ENCODE results near the gene POLD4. TPM values are rescaled to one million over a fixed set of nuclear protein-coding genes. Genes with fewer than 3 reads are reported as not detected.

POLD4 gene
- total and polyA plus RNA-seq, 2 donors (not counting 3 experiments of a cell fraction or from before 2014, with no cell fraction given): 50.1 to 204 TPM

GRCh38 chr11:67314218-67314617, 39.1 kb downstream of the POLD4 start:
- ChIA-PET POLR2A (interaction anchor here (1.5 kb wide), 1 partner anchor 11 kb away, joined by 6 read pairs; the partner anchor contains the start of gene SSH3), CTCF (interaction anchor here (1.1 to 1.7 kb wide), 4 partner anchors 25 to 60 kb away, joined by 3 to 5 read pairs (median 4); partner anchors contain the start of gene ANKRD13D)
- Histone ChIP-seq H3K79me2 (ENCODE audit: control insufficient read depth, insufficient read depth, low read length) (no peaks in the 10 kb centered on the region), H2AFZ (ENCODE audit: low read depth, low read length) (no peak overlapping the region), H3K4me2 (ENCODE audit: insufficient read depth, low read length) (no peak overlapping the region), H3K27ac (ENCODE audit: insufficient read depth, low read depth, low read length) (no peak overlapping the region), H3K9me1 (replicated peaks; ENCODE audit: control insufficient read depth, extremely low read depth, insufficient read depth, low read length) (no peaks in the 10 kb centered on the region), H3K9me3 (replicated peaks; ENCODE audit: control insufficient read depth, insufficient read depth, low read length) (no peaks in the 10 kb centered on the region), H3K9ac (replicated peaks; ENCODE audit: extremely low read depth, insufficient read depth, low read length) (no peak overlapping the region), H3K36me3 (ENCODE audit: control insufficient read depth in 2 of 2, extremely low read depth in 1 of 2, insufficient read depth in 2 of 2, low read length in 2 of 2) (peaks cover 0 to 2% of the 10 kb centered on the region in 2 experiments), H4K20me1 (replicated peaks; ENCODE audit: control insufficient read depth, extremely low read depth, insufficient read depth, low read length) (no peaks in the 10 kb centered on the region), H3K27me3 (ENCODE audit: control insufficient read depth in 2 of 2, insufficient read depth in 2 of 2, low read length in 2 of 2) (no peaks in the 10 kb centered on the region), H3K4me3 (replicated peaks in 1 of 3; ENCODE audit: insufficient read depth in 1 of 3, low read depth in 1 of 3, low read length in 3 of 3) (no peak overlapping the region), H3K4me1 (ENCODE audit: control insufficient read depth, extremely low read depth, insufficient read depth, low read length) (peaks cover 6% of the 10 kb centered on the region)
- no peak for DNase-seq (ENCODE audit: low read depth, low spot score)
- TF ChIP-seq MYC (IDR thresholded peaks at IDR 0.05; ENCODE audit: low read depth, low read length): no peak
- no peak for TF ChIP-seq POLR2A (IDR thresholded peaks at IDR 0.05; ENCODE audit: low read depth, low read length)
- no peak for TF ChIP-seq CTCF (IDR thresholded peaks at IDR 0.05; ENCODE audit: extremely low read depth in 1 of 2, insufficient read depth in 1 of 2, low read depth in 1 of 2, low read length in 2 of 2)
- no peak for TF ChIP-seq FOS (IDR thresholded peaks at IDR 0.05; ENCODE audit: borderline replicate concordance, insufficient read depth, low read length)
- no peak for TF ChIP-seq GATA2 (IDR thresholded peaks at IDR 0.05; ENCODE audit: insufficient read depth, insufficient read length, low read depth, low read length)
- no peak for TF ChIP-seq MAX (IDR thresholded peaks at IDR 0.05; ENCODE audit: insufficient read depth, insufficient read length)
- TF ChIP-seq JUN (IDR thresholded peaks at IDR 0.05; ENCODE audit: borderline replicate concordance, insufficient read depth, insufficient read length, low read depth): no peak
- no peak for TF ChIP-seq POLR2AphosphoS5 (IDR thresholded peaks at IDR 0.05; ENCODE audit: insufficient read depth, low read depth, low read length)
- TF ChIP-seq EZH2 (IDR thresholded peaks at IDR 0.05; ENCODE audit: borderline replicate concordance, low read depth, low read length, severe bottlenecking): no peak
- dilution Hi-C loops (cut with MboI; ENCODE audit: extremely low pct_ligation_motif_present, low sequenced_read_pairs): no loop called here
- intact Hi-C loops (cut with micrococcal nuclease): no loop called here
- BruUV-seq (replicated peaks): no TSS peak
- FAIRE-seq: no peak
